Heart left ventricle (tissue), 16 donors: Measurements from ENCODE around the gene C15orf39. TPM values are rescaled to one million over a fixed set of nuclear protein-coding genes. Genes with fewer than 3 reads are reported as not detected.

ENCODE experiments used
- ATAC-seq, 4 donors: fragments of 200-7000 bp; cut with Tn5 transposase; one replicate each; pipeline ENCODE4 v1.9.1; 2020 to 2022; ENCODE audit warnings: moderate library complexity in 4 of 4, mild to moderate bottlenecking in 3 of 4, moderate number of reproducible peaks in 1 of 4
- DNase-seq, 5 donors: peaks; one replicate each; pipeline ENCODE4 v3.0.0-alpha.2; 2020
- H3K27ac ChIP-seq, 12 donors: fragments of 200-600 bp; sonication (generic) in 4 of 12; one replicate each; pipeline versions ENCODE4 v1.5.0 to v1.8.0; 2016 to 2022; ENCODE audit warnings: mild to moderate bottlenecking in 2 of 12
- H3K27me3 ChIP-seq, 9 donors: fragments of 200-600 bp; sonication (generic) in 2 of 9; one replicate each; pipeline versions ENCODE4 v1.5.1 to v1.8.0; 2016 to 2022; ENCODE audit warnings: mild to moderate bottlenecking in 3 of 9
- H3K36me3 ChIP-seq, 9 donors: fragments of 200-600 bp; sonication (generic) in 2 of 9; one replicate each; pipeline versions ENCODE4 v1.5.0 to v1.8.0; 2018 to 2022; ENCODE audit warnings: mild to moderate bottlenecking in 2 of 9
- H3K4me1 ChIP-seq, 12 donors: fragments of 200-600 bp; sonication (generic) in 4 of 12; one replicate each; pipeline versions ENCODE4 v1.5.0 to v1.8.0; 2016 to 2022; ENCODE audit warnings: mild to moderate bottlenecking in 3 of 12
- H3K4me3 ChIP-seq, 12 donors: fragments of 200-600 bp; sonication (generic) in 4 of 12; one replicate each; pipeline versions ENCODE4 v1.5.0 to v1.8.0; 2017 to 2022; ENCODE audit warnings: mild to moderate bottlenecking in 9 of 12, moderate library complexity in 4 of 12
- H3K9me3 ChIP-seq, 12 donors: fragments of 200-600 bp; sonication (generic) in 4 of 12; one replicate each; pipeline versions ENCODE4 v1.5.0 to v1.8.0; 2016 to 2022; ENCODE audit warnings: mild to moderate bottlenecking in 1 of 12
- CTCF ChIP-seq, 12 donors: fragments of 200-600 bp; sonication (generic) in 4 of 12; IDR thresholded peaks; one replicate each; pipeline versions ENCODE4 v1.5.0 to v1.8.0; 2018 to 2022; ENCODE audit warnings: antibody characterized with exemption in 12 of 12, mild to moderate bottlenecking in 5 of 12
- POLR2A ChIP-seq, 2 donors: fragments of 450-650 bp; IDR thresholded peaks; one replicate each; pipeline ENCODE4 v1.6.1; 2017; ENCODE audit warnings: antibody characterized with exemption in 2 of 2, mild to moderate bottlenecking in 2 of 2, moderate library complexity in 2 of 2
- WGBS, 4 donors: extraction: QIAGEN DNeasy Blood & Tissue Kit in 2 of 4; methylation state at CpG; one replicate each; pipeline versions ENCODE4 v1.1.5 to v1.1.7; 2013 to 2018; 5-methylcytosine and 5-hydroxymethylcytosine counted together
- intact Hi-C, 10 donors: fragments of 100-400 bp; cut with DNase I; formaldehyde crosslinking; loops; one replicate each; pipeline versions ENCODE4 v1.11.1 to v1.14.2; 2022
- polyA plus RNA-seq, 2 donors: library from polyadenylated mRNA; stranded (reverse); fragments of 200-250 nt; gene quantifications; one replicate each; pipeline ENCODE4 v1.2.3, GENCODE V29; 2013
- total RNA-seq, 9 donors: library from RNA; depleted of rRNA in 2 of 9; stranded (reverse); fragments of >200 nt in 2 of 9; fragmentation: NEBNext Ultra II Directional in 3 of 9; extraction: Animal tissue kit (Norgen Biotek cat#: 25700) in 3 of 9; gene quantifications; one replicate each; pipeline versions ENCODE4 v1.1.0 to v1.2.4, GENCODE V29; 2016 to 2023
- donor health status: ischemic (EF 13 %, LVEDD 7.1; RV severe dilation, severe dysfunction).
- donor health status: healthy with polysubstance abuse.
- donor health status: DM: no; HTN: yes; CAD: no.
- donor health status: DM: no; HTN: no; CAD: no.
- donor health status: ischemic (EF 25% LVEDD 6.9; RV normal size, moderate dysfunction).
- donor health status: ischemic (EF 25% LVEDD 5.7; RV mildly dilated, moderate dysfunction).
- donor health status: healthy.
- donor health status: DM: yes; HTN: yes; CAD: no.
- donor health status: ischemic (EF 35%, LVEDD 5.7; RV mildly dilated, moderate dysfunction).
- donor health status: nonischemic (EF 11% LVEDD 7.7; RV severe dilation, severe dysfunction).
- donor health status: DM: yes; HTN: yes; CAD: no.
- donor health status: PGD.
- donor health status: ischemic (EF 29% LVEDD 5.4; RV normal size, mild dysfunction).
- donor health status: nonischemic (EF 23%, LVEDD 6.1; RV moderate dilation, normal function).

The C15orf39 gene
- total and polyA plus RNA-seq, 11 donors: 6.5 to 26.1 (median 13.6) TPM

GRCh38 chr15:75188499-75188898, 13.2 kb upstream of the C15orf39 start:
- Histone ChIP-seq H3K4me1 (peaks cover 0 to 6% (median 0%) of the 10 kb centered on the region in 12 donors), H3K9me3 (no peaks in the 10 kb centered on the region), H3K36me3 (no peaks in the 10 kb centered on the region), H3K27ac (no peak overlapping the region), H3K27me3 (no peaks in the 10 kb centered on the region), H3K4me3 (no peak overlapping the region)
- TF ChIP-seq POLR2A (IDR thresholded peaks at IDR 0.05) (no peak), CTCF (IDR thresholded peaks at IDR 0.05) (no peak)
- 92 to 100% (median 95%) methylated on average over 4 to 6 of the region's 6 CpGs for WGBS, 4 donors
- intact Hi-C loops: no loop called here
- DNase-seq: no peak
- ATAC-seq: no peak

GRCh38 chr15:75191235-75191634, 10.4 kb upstream of the C15orf39 start:
- Histone ChIP-seq H3K27me3 (no peaks in the 10 kb centered on the region), H3K36me3 (no peaks in the 10 kb centered on the region), H3K9me3 (no peaks in the 10 kb centered on the region), H3K4me1 (peaks cover 0 to 13% (median 6%) of the 10 kb centered on the region in 12 donors), H3K4me3 (no peak overlapping the region), H3K27ac (no peak overlapping the region)
- ATAC-seq (no peak), DNase-seq (no peak)
- WGBS, 4 donors: 72 to 85% (median 76%) methylated on average over 2 of the region's 2 CpGs
- intact Hi-C loops: no loop called here
- TF ChIP-seq CTCF (IDR thresholded peaks at IDR 0.05) (no peak), POLR2A (IDR thresholded peaks at IDR 0.05) (no peak)

GRCh38 chr15:75192307-75192706, 9.4 kb upstream of the C15orf39 start:
- intact Hi-C loops: no loop called here
- Histone ChIP-seq H3K4me1 (peaks cover 0 to 19% (median 7%) of the 10 kb centered on the region in 12 donors), H3K27me3 (no peaks in the 10 kb centered on the region), H3K9me3 (no peaks in the 10 kb centered on the region), H3K4me3 (no peak overlapping the region), H3K36me3 (no peaks in the 10 kb centered on the region), H3K27ac (no peak overlapping the region)
- DNase-seq: no peak
- ATAC-seq: no peak
- 90 to 98% (median 95%) methylated on average over 3 to 4 of the region's 4 CpGs for WGBS, 4 donors
- TF ChIP-seq POLR2A (IDR thresholded peaks at IDR 0.05) (no peak), CTCF (IDR thresholded peaks at IDR 0.05) (no peak)

DNA sequence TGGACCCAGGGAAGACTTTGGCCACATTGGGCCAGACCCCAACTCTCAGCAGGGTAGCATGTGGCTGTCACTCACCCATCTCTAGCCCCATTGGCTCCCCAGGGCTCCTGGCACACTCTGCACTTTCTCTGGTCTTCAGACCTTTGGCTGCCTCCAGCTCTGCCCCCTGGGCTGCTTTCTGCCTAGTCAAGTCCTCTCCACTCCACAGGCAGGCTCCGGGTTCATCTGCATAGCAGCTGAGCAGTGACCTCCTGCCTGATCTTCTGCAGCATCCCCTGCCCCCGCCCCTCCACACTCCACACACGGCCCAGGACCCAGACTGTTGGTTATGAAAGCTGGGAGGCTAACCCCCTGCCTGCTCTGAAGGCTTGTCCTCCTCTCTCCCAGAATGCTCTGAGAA, 8.4 kb upstream of the C15orf39 start:
- Histone ChIP-seq H3K27ac (no peak overlapping the region), H3K4me1 (peaks cover 0 to 20% (median 8%) of the 10 kb centered on the region in 12 donors), H3K4me3 (no peak overlapping the region), H3K9me3 (no peaks in the 10 kb centered on the region), H3K27me3 (no peaks in the 10 kb centered on the region), H3K36me3 (no peaks in the 10 kb centered on the region)
- 64 to 84% (median 77%) methylated on average over 3 of the region's 3 CpGs for WGBS, 4 donors
- intact Hi-C loops: no loop called here
- peak in 2 of 5 donors; percentile 25 to 45 for DNase-seq
- ATAC-seq: no peak
- TF ChIP-seq POLR2A (IDR thresholded peaks at IDR 0.05) (no peak), CTCF (IDR thresholded peaks at IDR 0.05) (no peak)
